GM12878 (cell line): ENCODE measurements around the gene UBASH3B. TPM values are rescaled to one million over a fixed set of nuclear protein-coding genes. Genes with fewer than 3 reads are reported as not detected.

ENCODE experiments used
- ATAC-seq: fragments of 200-7000 bp; cut with Tn5 transposase; 3 replicates; pipeline ENCODE4 v1.9.1; 2020; ENCODE audit warnings: mild to moderate bottlenecking, moderate library complexity
- BruUV-seq: library from RNA; stranded (reverse); fragments of 400-500 nt; replicated peaks from 2 replicates; lab custom pipeline; 2021; lab: Mats Ljungman, UMichigan
- CTCF ChIA-PET: fragments of 300-600 bp; sonication (Branson Sonifier 250); formaldehyde crosslinking; extraction: SDS; loops from one replicate; lab custom pipeline; 2021; ENCODE audit warnings: inconsistent platforms; lab: Yijun Ruan, JAX
- POLR2A ChIA-PET: fragments of 350-600 bp; formaldehyde crosslinking; extraction: SDS; loops from one replicate; lab custom pipeline; 2021; ENCODE audit warnings: inconsistent platforms; lab: Charles Lee
- RAD21 ChIA-PET: fragments of 300-600 bp; sonication (Branson Sonifier 250); formaldehyde crosslinking; loops from one replicate; lab custom pipeline; 2023; ENCODE audit warnings: antibody characterized with exemption; ENCODE audit not compliant: unreplicated experiment; lab: Charles Lee
- SMC1A ChIA-PET: fragments of 300-600 bp; sonication (Branson Sonifier 250); formaldehyde crosslinking; loops from one replicate; lab custom pipeline; 2023; ENCODE audit not compliant: unreplicated experiment, uncharacterized antibody; lab: Charles Lee
- DNase-seq: peaks from one replicate; pipeline ENCODE4 v3.0.0-alpha.2; 2011; ENCODE audit warnings: low read depth, low spot score
- FAIRE-seq: peaks from 3 replicates; lab custom pipeline; 2011; peaks lifted over from hg19 to GRCh38; lab: Jason Lieb, UNC
- H2AFZ ChIP-seq: 2 replicates; pipeline ENCODE4 v1.6.0; 2011; ENCODE audit warnings: low read depth, low read length, control low read depth; ENCODE audit not compliant: control insufficient read depth
- H3K27ac ChIP-seq: 2 replicates; pipeline ENCODE4 v1.5.1; 2011; ENCODE audit warnings: control low read depth; ENCODE audit not compliant: control insufficient read depth, insufficient read depth
- H3K27me3 ChIP-seq, 2 experiments: replicated peaks in 1 of 2; 2 replicates each; pipeline versions ENCODE4 v1.6.0 to v1.6.1; 2011; ENCODE audit warnings: low read length in 1 of 2; ENCODE audit not compliant: control insufficient read depth in 2 of 2, insufficient read depth in 2 of 2
- H3K36me3 ChIP-seq, 2 experiments: 2 replicates each; pipeline ENCODE4 v1.5.1; 2011; ENCODE audit warnings: low read length in 1 of 2; ENCODE audit not compliant: control insufficient read depth in 2 of 2, insufficient read depth in 2 of 2
- H3K4me1 ChIP-seq: 2 replicates; pipeline ENCODE4 v1.6.1; 2011; ENCODE audit warnings: mild to moderate bottlenecking, low read length, moderate library complexity, mixed read lengths; ENCODE audit not compliant: control insufficient read depth, insufficient read depth
- H3K4me2 ChIP-seq: 2 replicates; pipeline ENCODE4 v1.6.0; 2011; ENCODE audit warnings: control low read depth; ENCODE audit not compliant: control insufficient read depth, insufficient read depth
- H3K4me3 ChIP-seq: fragments of 200-600 bp; sonication (generic); 2 replicates; pipeline ENCODE4 v1.5.1; 2016
- H3K79me2 ChIP-seq: 2 replicates; pipeline ENCODE4 v1.6.0; 2011; ENCODE audit warnings: low read length; ENCODE audit not compliant: control insufficient read depth, insufficient read depth
- H3K9ac ChIP-seq: 2 replicates; pipeline ENCODE4 v1.8.0; 2011; ENCODE audit warnings: low read length, control low read depth, mixed read lengths; ENCODE audit not compliant: control insufficient read depth, insufficient read depth
- H3K9me3 ChIP-seq: replicated peaks from 3 replicates; pipeline ENCODE4 v1.5.1; 2011; ENCODE audit warnings: mild to moderate bottlenecking, low read length; ENCODE audit not compliant: control insufficient read depth, insufficient read depth
- H4K20me1 ChIP-seq: 2 replicates; pipeline ENCODE4 v1.6.0; 2011; ENCODE audit not compliant: control insufficient read depth, insufficient read depth
- ATF7 ChIP-seq: fragments of 450-650 bp; IDR thresholded peaks from 2 replicates; pipeline ENCODE4 v1.6.1; 2016; ENCODE audit warnings: low read depth, mild to moderate bottlenecking
- BCL11A ChIP-seq: IDR thresholded peaks from 2 replicates; pipeline ENCODE4 v1.6.1; 2011; ENCODE audit warnings: low read depth, low read length
- BRCA1 ChIP-seq: IDR thresholded peaks from 2 replicates; pipeline ENCODE4 v1.6.1; 2011; ENCODE audit warnings: low read depth, low read length, improper control_type of control experiment
- NR2C1 ChIP-seq: fragments of 450-650 bp; IDR thresholded peaks from 2 replicates; pipeline ENCODE4 v1.6.1; 2017; ENCODE audit warnings: antibody characterized with exemption, mild to moderate bottlenecking, moderate library complexity
- PML ChIP-seq: IDR thresholded peaks from 2 replicates; pipeline ENCODE4 v1.6.1; 2012; ENCODE audit warnings: low read length, inconsistent platforms
- RAD51 ChIP-seq: fragments of 450-650 bp; IDR thresholded peaks from 2 replicates; pipeline ENCODE4 v1.6.1; 2016; ENCODE audit warnings: moderate library complexity, mild to moderate bottlenecking, inconsistent platforms
- RELA ChIP-seq: fragments of 450-650 bp; IDR thresholded peaks from 2 replicates; pipeline ENCODE4 v1.8.0; 2014; ENCODE audit warnings: borderline replicate concordance; ENCODE audit not compliant: partially characterized antibody
- RFX5 ChIP-seq: IDR thresholded peaks from 2 replicates; pipeline ENCODE4 v1.6.1; 2011; ENCODE audit warnings: low read depth, low read length, improper control_type of control experiment
- TARDBP ChIP-seq: IDR thresholded peaks from 2 replicates; pipeline ENCODE4 v1.6.1; 2016; ENCODE audit warnings: borderline replicate concordance
- ZBTB33 ChIP-seq: fragments of 450-650 bp; IDR thresholded peaks from 2 replicates; pipeline ENCODE4 v1.6.1; 2017; ENCODE audit warnings: mild to moderate bottlenecking
- ZNF207 ChIP-seq: fragments of 450-650 bp; IDR thresholded peaks from 2 replicates; pipeline ENCODE4 v1.6.1; 2014; ENCODE audit warnings: antibody characterized with exemption, mild to moderate bottlenecking, borderline replicate concordance
- WGBS: methylation state at CpG from one replicate; pipeline ENCODE4 v1.1.6; 2016; ENCODE audit warnings: low lambda C conversion rate; ENCODE audit not compliant: insufficient replicate concordance, insufficient coverage; ENCODE audit errors: missing lambda C conversion rate; 5-methylcytosine and 5-hydroxymethylcytosine counted together
- in situ Hi-C: fragments of 300-500 bp; cut with MboI; formaldehyde crosslinking; loops from 9 replicates; pipeline ENCODE4 v1.14.3; 2018; ENCODE audit warnings: mixed read lengths
- intact Hi-C: fragments of 100-400 bp; cut with micrococcal nuclease; formaldehyde crosslinking; loops from one replicate; pipeline ENCODE4 v1.14.2; 2022; ENCODE audit not compliant: unreplicated experiment
- polyA plus RNA-seq, 11 experiments: library from polyadenylated mRNA; depleted of rRNA in 4 of 11; unstranded in 6 of 11; stranded (reverse) in 5 of 11; fragments of >200 nt; fragmentation: Nextera tagmentation in 4 of 11; fragmentation: Illumina TruSeq in 1 of 11; extraction: Ambion mirVana in 4 of 11; extraction: Trizol in 1 of 11; gene quantifications; 1 replicate in 1 of 11; 2 replicates in 10 of 11; pipeline versions ENCODE4 v1.2.1 to v1.2.3, GENCODE V29; 2011 to 2016; ENCODE audit warnings: inconsistent platforms in 2 of 11, missing spikeins in 2 of 11, low read depth in 1 of 11
- total RNA-seq, 4 experiments: library from RNA; depleted of rRNA in 3 of 4; stranded (reverse); fragments of >200 nt in 3 of 4; fragmentation: Illumina TruSeq in 1 of 4; extraction: Trizol in 1 of 4; gene quantifications; 2 replicates each; pipeline versions ENCODE4 v1.2.1 to v1.2.3, GENCODE V29; 2013 to 2021
- TF ChIP-seq, protein P1 (sequence below): IDR thresholded peaks from 2 replicates; pipeline ENCODE4 v1.6.1; 2012; ENCODE audit warnings: improper control_type of control experiment, low read depth, low read length; ENCODE audit not compliant: insufficient replicate concordance
- TF ChIP-seq, protein P2 (sequence below): fragments of 450-650 bp; IDR thresholded peaks from 2 replicates; pipeline ENCODE4 v1.6.1; 2017; ENCODE audit warnings: mild to moderate bottlenecking, moderate library complexity

The UBASH3B gene
- total and polyA plus RNA-seq, 10 of the 15 experiments (the other 5 are each of a cell fraction or from before 2014, with no cell fraction given): 0.18 to 3.3 (median 0.57) TPM

- WGBS: 48% methylated on average over 2 of the region's 2 CpGs
- RAD21 ChIA-PET: no interaction called here
- no peaks in the 10 kb centered on the region; a peak in 1 of 4 replicates for H3K27me3 ChIP-seq
- H3K4me2 ChIP-seq: no peak overlapping the region
- CTCF ChIA-PET: no interaction called here
- POLR2A ChIA-PET: no interaction called here
- H3K4me3 ChIP-seq: no peak overlapping the region
- no TSS peak for BruUV-seq
- DNase-seq (no peak), FAIRE-seq (no peak), ATAC-seq (no peak)
- no peak for TF ChIP-seq RELA
- no peak for TF ChIP-seq BRCA1
- no peak for TF ChIP-seq BCL11A
- TF ChIP-seq ZBTB33: no peak
- TF ChIP-seq, protein P1, sequence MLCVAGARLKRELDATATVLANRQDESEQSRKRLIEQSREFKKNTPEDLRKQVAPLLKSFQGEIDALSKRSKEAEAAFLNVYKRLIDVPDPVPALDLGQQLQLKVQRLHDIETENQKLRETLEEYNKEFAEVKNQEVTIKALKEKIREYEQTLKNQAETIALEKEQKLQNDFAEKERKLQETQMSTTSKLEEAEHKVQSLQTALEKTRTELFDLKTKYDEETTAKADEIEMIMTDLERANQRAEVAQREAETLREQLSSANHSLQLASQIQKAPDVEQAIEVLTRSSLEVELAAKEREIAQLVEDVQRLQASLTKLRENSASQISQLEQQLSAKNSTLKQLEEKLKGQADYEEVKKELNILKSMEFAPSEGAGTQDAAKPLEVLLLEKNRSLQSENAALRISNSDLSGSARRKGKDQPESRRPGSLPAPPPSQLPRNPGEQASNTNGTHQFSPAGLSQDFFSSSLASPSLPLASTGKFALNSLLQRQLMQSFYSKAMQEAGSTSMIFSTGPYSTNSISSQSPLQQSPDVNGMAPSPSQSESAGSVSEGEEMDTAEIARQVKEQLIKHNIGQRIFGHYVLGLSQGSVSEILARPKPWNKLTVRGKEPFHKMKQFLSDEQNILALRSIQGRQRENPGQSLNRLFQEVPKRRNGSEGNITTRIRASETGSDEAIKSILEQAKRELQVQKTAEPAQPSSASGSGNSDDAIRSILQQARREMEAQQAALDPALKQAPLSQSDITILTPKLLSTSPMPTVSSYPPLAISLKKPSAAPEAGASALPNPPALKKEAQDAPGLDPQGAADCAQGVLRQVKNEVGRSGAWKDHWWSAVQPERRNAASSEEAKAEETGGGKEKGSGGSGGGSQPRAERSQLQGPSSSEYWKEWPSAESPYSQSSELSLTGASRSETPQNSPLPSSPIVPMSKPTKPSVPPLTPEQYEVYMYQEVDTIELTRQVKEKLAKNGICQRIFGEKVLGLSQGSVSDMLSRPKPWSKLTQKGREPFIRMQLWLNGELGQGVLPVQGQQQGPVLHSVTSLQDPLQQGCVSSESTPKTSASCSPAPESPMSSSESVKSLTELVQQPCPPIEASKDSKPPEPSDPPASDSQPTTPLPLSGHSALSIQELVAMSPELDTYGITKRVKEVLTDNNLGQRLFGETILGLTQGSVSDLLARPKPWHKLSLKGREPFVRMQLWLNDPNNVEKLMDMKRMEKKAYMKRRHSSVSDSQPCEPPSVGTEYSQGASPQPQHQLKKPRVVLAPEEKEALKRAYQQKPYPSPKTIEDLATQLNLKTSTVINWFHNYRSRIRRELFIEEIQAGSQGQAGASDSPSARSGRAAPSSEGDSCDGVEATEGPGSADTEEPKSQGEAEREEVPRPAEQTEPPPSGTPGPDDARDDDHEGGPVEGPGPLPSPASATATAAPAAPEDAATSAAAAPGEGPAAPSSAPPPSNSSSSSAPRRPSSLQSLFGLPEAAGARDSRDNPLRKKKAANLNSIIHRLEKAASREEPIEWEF: no peak
- no peak for TF ChIP-seq RAD51
- no peak for TF ChIP-seq ATF7
- no peak for TF ChIP-seq TARDBP
- no peak for TF ChIP-seq NR2C1
- no peak for TF ChIP-seq PML
- TF ChIP-seq, protein P2, sequence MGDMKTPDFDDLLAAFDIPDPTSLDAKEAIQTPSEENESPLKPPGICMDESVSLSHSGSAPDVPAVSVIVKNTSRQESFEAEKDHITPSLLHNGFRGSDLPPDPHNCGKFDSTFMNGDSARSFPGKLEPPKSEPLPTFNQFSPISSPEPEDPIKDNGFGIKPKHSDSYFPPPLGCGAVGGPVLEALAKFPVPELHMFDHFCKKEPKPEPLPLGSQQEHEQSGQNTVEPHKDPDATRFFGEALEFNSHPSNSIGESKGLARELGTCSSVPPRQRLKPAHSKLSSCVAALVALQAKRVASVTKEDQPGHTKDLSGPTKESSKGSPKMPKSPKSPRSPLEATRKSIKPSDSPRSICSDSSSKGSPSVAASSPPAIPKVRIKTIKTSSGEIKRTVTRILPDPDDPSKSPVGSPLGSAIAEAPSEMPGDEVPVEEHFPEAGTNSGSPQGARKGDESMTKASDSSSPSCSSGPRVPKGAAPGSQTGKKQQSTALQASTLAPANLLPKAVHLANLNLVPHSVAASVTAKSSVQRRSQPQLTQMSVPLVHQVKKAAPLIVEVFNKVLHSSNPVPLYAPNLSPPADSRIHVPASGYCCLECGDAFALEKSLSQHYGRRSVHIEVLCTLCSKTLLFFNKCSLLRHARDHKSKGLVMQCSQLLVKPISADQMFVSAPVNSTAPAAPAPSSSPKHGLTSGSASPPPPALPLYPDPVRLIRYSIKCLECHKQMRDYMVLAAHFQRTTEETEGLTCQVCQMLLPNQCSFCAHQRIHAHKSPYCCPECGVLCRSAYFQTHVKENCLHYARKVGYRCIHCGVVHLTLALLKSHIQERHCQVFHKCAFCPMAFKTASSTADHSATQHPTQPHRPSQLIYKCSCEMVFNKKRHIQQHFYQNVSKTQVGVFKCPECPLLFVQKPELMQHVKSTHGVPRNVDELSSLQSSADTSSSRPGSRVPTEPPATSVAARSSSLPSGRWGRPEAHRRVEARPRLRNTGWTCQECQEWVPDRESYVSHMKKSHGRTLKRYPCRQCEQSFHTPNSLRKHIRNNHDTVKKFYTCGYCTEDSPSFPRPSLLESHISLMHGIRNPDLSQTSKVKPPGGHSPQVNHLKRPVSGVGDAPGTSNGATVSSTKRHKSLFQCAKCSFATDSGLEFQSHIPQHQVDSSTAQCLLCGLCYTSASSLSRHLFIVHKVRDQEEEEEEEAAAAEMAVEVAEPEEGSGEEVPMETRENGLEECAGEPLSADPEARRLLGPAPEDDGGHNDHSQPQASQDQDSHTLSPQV: no peak
- no peak for TF ChIP-seq ZNF207
- no peak for TF ChIP-seq RFX5
- no peak overlapping the region for H2AFZ ChIP-seq
- H4K20me1 ChIP-seq: no peaks in the 10 kb centered on the region
- intact Hi-C loops: no loop called here
- no peaks in the 10 kb centered on the region for H3K36me3 ChIP-seq
- no peak overlapping the region for H3K9ac ChIP-seq
- no peaks in the 10 kb centered on the region for H3K79me2 ChIP-seq
- in situ Hi-C loops: no loop called here
- peaks cover 12% of the 10 kb centered on the region for H3K4me1 ChIP-seq
- H3K27ac ChIP-seq: no peak overlapping the region
- SMC1A ChIA-PET: no interaction called here
- no peaks in the 10 kb centered on the region for H3K9me3 ChIP-seq
Observed at GRCh38 chr11:122731500-122731913, 76.0 kb downstream of the UBASH3B start.
